Neural cell (in vitro differentiated cells): Measurements from ENCODE around the gene TADA2B. TPM values are rescaled to one million over a fixed set of nuclear protein-coding genes. Genes with fewer than 3 reads are reported as not detected.

Experiments used
- H2AFZ ChIP-seq: fragments of 200-600, 300-800 bp; sonication (generic), shearing (Covaris generic); 2 replicates; pipeline ENCODE4 v1.6.0; 2014; ENCODE audit warnings: low read depth, mild to moderate bottlenecking, antibody characterized with exemption, low read length, moderate library complexity
- H3F3A ChIP-seq: fragments of 200-600 bp; shearing (Covaris generic); 2 replicates; pipeline ENCODE4 v1.6.1; 2016; ENCODE audit warnings: mild to moderate bottlenecking, moderate library complexity, mixed read lengths, antibody characterized with exemption, low read length; ENCODE audit not compliant: insufficient read depth, poor library complexity, severe bottlenecking
- H3K27ac ChIP-seq: fragments of 200-600, 300-800 bp; sonication (generic), shearing (Covaris generic); 2 replicates; pipeline ENCODE4 v1.5.1; 2014; ENCODE audit warnings: mild to moderate bottlenecking, low read length, moderate library complexity
- H3K27me3 ChIP-seq: fragments of 300-800, 200-600 bp; sonication (generic), shearing (Covaris generic); 2 replicates; pipeline ENCODE4 v1.6.0; 2014; ENCODE audit warnings: mild to moderate bottlenecking, low read depth, low read length, moderate library complexity; ENCODE audit not compliant: insufficient read depth
- H3K36me3 ChIP-seq: fragments of 300-800, 200-600 bp; sonication (generic), shearing (Covaris generic); 2 replicates; pipeline ENCODE4 v1.5.1; 2014; ENCODE audit warnings: mild to moderate bottlenecking, antibody characterized with exemption, low read length, moderate library complexity; ENCODE audit not compliant: insufficient read depth
- H3K4me2 ChIP-seq: fragments of 300-800, 200-600 bp; sonication (generic), shearing (Covaris generic); 2 replicates; pipeline ENCODE4 v1.6.0; 2014; ENCODE audit warnings: mild to moderate bottlenecking, low read length
- H3K4me3 ChIP-seq: fragments of 300-800, 200-600 bp; sonication (generic), shearing (Covaris generic); 2 replicates; pipeline ENCODE4 v1.5.1; 2014; ENCODE audit warnings: mild to moderate bottlenecking, low read length, moderate library complexity
- H3K79me2 ChIP-seq: fragments of 200-600 bp; shearing (Covaris generic); replicated peaks from 2 replicates; pipeline ENCODE4 v1.6.0; 2014; ENCODE audit warnings: mild to moderate bottlenecking, low read length, moderate library complexity; ENCODE audit not compliant: insufficient read depth
- H3K9ac ChIP-seq: fragments of 300-800, 200-600 bp; sonication (generic), shearing (Covaris generic); 2 replicates; pipeline ENCODE4 v1.6.1; 2016; ENCODE audit warnings: mild to moderate bottlenecking, low read length, mixed read lengths
- H3K9me2 ChIP-seq: fragments of 200-600 bp; shearing (Covaris generic); 2 replicates; pipeline ENCODE4 v1.6.1; 2016; ENCODE audit warnings: mild to moderate bottlenecking, low read length, mixed read lengths; ENCODE audit not compliant: insufficient read depth
- H3K9me3 ChIP-seq: fragments of 200-600, 300-800 bp; sonication (generic), shearing (Covaris generic); 2 replicates; pipeline ENCODE4 v1.6.1; 2016; ENCODE audit warnings: mild to moderate bottlenecking, mixed run types, low read length, moderate library complexity, mixed read lengths
- H4K20me1 ChIP-seq: fragments of 200-600 bp; shearing (Covaris generic); 2 replicates; pipeline ENCODE4 v1.6.1; 2016; ENCODE audit warnings: mild to moderate bottlenecking, mixed run types; ENCODE audit not compliant: insufficient read depth
- EP300 ChIP-seq: fragments of 450-650 bp; conservative IDR thresholded peaks from 2 replicates; pipeline ENCODE4 v1.6.1; 2014; ENCODE audit warnings: antibody characterized with exemption, mild to moderate bottlenecking, moderate library complexity; ENCODE audit not compliant: poor library complexity, severe bottlenecking
- EZH2 ChIP-seq: fragments of 200-600, 300-800 bp; shearing (Covaris generic), sonication (generic); IDR thresholded peaks from 2 replicates; pipeline ENCODE4 v1.6.1; 2014; ENCODE audit warnings: antibody characterized with exemption, low read length, borderline replicate concordance, mild to moderate bottlenecking; ENCODE audit not compliant: insufficient read depth, poor library complexity, severe bottlenecking
- MXI1 ChIP-seq: fragments of 450-650 bp; conservative IDR thresholded peaks from 2 replicates; pipeline ENCODE4 v1.6.1; 2014; ENCODE audit warnings: antibody characterized with exemption, mild to moderate bottlenecking; ENCODE audit not compliant: poor library complexity, severe bottlenecking
- POLR2AphosphoS5 ChIP-seq: IDR thresholded peaks from 2 replicates; pipeline ENCODE4 v1.6.1; 2012
- RAD21 ChIP-seq: fragments of 450-650 bp; conservative IDR thresholded peaks from 2 replicates; pipeline ENCODE4 v1.6.1; 2014; ENCODE audit warnings: antibody characterized with exemption, mild to moderate bottlenecking, moderate library complexity
- SMC3 ChIP-seq: fragments of 450-650 bp; conservative IDR thresholded peaks from 2 replicates; pipeline ENCODE4 v1.6.1; 2014; ENCODE audit warnings: antibody characterized with exemption, mild to moderate bottlenecking, moderate library complexity; ENCODE audit not compliant: poor library complexity
- TAF1 ChIP-seq: IDR thresholded peaks from 2 replicates; pipeline ENCODE4 v1.6.1; 2012; ENCODE audit warnings: low read depth
- polyA plus RNA-seq: library from polyadenylated mRNA; depleted of rRNA; stranded (reverse); fragments of >200 nt; gene quantifications from 2 replicates; pipeline ENCODE4 v1.2.3, GENCODE V29; 2014
- TF ChIP-seq, protein P1 (sequence below): IDR thresholded peaks from 2 replicates; pipeline ENCODE4 v1.6.1; 2012; ENCODE audit warnings: borderline replicate concordance
- TF ChIP-seq, protein P2 (sequence below): fragments of 450-650 bp; IDR thresholded peaks from 2 replicates; pipeline ENCODE4 v1.5.1; 2014; ENCODE audit warnings: antibody characterized with exemption, mild to moderate bottlenecking, moderate library complexity; ENCODE audit not compliant: poor library complexity, severe bottlenecking

Gene TADA2B
- polyA plus RNA-seq, 1 donor from 2014 or later, result 13.9 TPM

DNA sequence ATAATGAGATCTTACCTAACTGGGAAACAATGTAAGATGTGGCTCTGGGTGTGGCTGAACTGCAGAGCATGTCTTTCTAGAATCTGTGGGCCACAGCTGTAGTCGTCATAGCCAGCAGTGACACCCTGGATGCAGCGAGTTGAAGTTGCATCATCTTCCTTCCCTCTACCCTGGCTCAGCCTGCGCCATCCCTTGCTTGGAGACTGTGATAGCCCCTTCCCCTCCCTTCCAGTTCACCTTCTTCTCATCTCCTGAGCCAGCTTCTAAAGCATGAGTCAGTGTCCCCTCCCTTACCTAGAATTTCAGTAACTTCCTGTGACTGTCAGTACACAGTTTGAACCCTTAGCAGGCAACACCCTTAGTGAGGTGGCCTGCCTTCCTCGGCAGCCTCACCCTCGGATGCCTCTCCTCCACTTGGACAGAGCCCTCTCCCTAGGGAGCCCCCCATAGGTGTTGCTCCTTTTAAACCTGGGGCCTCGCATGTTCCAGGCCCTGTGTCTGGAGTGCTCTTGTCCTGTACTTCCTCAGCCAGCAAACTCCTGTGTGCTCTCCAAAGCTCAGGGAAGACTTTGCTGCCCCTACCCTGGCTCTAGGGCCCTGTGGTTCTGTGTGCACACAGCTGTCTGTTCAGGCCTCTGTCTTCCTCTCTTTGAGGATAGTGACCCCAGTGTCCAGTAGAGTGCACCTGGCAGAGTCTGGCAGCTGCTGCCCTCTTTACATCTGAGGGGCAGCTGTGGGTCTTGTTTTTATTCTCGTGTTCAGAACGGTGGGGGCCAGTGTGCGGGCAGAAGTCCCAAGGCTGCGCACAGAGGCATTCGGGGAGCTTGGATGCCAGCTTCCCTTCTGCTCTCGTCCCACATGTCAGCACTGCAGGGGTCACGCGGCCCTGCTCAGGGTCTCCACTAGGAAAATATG lies 43.7 kb upstream of the TADA2B start:
- no peaks in the 10 kb centered on the region for H3F3A ChIP-seq
- no peak overlapping the region for H3K9ac ChIP-seq
- no peaks in the 10 kb centered on the region for H3K27me3 ChIP-seq
- no peak overlapping the region for H2AFZ ChIP-seq
- TF ChIP-seq EP300 (no peak), EZH2 (no peak), TAF1 (no peak), RAD21 (no peak), MXI1 (no peak), POLR2AphosphoS5 (no peak), SMC3 (no peak)
- TF ChIP-seq, protein P1, sequence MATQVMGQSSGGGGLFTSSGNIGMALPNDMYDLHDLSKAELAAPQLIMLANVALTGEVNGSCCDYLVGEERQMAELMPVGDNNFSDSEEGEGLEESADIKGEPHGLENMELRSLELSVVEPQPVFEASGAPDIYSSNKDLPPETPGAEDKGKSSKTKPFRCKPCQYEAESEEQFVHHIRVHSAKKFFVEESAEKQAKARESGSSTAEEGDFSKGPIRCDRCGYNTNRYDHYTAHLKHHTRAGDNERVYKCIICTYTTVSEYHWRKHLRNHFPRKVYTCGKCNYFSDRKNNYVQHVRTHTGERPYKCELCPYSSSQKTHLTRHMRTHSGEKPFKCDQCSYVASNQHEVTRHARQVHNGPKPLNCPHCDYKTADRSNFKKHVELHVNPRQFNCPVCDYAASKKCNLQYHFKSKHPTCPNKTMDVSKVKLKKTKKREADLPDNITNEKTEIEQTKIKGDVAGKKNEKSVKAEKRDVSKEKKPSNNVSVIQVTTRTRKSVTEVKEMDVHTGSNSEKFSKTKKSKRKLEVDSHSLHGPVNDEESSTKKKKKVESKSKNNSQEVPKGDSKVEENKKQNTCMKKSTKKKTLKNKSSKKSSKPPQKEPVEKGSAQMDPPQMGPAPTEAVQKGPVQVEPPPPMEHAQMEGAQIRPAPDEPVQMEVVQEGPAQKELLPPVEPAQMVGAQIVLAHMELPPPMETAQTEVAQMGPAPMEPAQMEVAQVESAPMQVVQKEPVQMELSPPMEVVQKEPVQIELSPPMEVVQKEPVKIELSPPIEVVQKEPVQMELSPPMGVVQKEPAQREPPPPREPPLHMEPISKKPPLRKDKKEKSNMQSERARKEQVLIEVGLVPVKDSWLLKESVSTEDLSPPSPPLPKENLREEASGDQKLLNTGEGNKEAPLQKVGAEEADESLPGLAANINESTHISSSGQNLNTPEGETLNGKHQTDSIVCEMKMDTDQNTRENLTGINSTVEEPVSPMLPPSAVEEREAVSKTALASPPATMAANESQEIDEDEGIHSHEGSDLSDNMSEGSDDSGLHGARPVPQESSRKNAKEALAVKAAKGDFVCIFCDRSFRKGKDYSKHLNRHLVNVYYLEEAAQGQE, result no peak
- TF ChIP-seq, protein P2, sequence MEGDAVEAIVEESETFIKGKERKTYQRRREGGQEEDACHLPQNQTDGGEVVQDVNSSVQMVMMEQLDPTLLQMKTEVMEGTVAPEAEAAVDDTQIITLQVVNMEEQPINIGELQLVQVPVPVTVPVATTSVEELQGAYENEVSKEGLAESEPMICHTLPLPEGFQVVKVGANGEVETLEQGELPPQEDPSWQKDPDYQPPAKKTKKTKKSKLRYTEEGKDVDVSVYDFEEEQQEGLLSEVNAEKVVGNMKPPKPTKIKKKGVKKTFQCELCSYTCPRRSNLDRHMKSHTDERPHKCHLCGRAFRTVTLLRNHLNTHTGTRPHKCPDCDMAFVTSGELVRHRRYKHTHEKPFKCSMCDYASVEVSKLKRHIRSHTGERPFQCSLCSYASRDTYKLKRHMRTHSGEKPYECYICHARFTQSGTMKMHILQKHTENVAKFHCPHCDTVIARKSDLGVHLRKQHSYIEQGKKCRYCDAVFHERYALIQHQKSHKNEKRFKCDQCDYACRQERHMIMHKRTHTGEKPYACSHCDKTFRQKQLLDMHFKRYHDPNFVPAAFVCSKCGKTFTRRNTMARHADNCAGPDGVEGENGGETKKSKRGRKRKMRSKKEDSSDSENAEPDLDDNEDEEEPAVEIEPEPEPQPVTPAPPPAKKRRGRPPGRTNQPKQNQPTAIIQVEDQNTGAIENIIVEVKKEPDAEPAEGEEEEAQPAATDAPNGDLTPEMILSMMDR, result no peak
- H3K4me3 ChIP-seq, result no peak overlapping the region
- no peaks in the 10 kb centered on the region for H3K9me3 ChIP-seq
- H4K20me1 ChIP-seq, result no peaks in the 10 kb centered on the region
- H3K27ac ChIP-seq, result no peak overlapping the region
- H3K79me2 ChIP-seq, result no peaks in the 10 kb centered on the region
- H3K9me2 ChIP-seq, result no peaks in the 10 kb centered on the region
- no peak overlapping the region for H3K4me2 ChIP-seq
- no peaks in the 10 kb centered on the region for H3K36me3 ChIP-seq

DNA sequence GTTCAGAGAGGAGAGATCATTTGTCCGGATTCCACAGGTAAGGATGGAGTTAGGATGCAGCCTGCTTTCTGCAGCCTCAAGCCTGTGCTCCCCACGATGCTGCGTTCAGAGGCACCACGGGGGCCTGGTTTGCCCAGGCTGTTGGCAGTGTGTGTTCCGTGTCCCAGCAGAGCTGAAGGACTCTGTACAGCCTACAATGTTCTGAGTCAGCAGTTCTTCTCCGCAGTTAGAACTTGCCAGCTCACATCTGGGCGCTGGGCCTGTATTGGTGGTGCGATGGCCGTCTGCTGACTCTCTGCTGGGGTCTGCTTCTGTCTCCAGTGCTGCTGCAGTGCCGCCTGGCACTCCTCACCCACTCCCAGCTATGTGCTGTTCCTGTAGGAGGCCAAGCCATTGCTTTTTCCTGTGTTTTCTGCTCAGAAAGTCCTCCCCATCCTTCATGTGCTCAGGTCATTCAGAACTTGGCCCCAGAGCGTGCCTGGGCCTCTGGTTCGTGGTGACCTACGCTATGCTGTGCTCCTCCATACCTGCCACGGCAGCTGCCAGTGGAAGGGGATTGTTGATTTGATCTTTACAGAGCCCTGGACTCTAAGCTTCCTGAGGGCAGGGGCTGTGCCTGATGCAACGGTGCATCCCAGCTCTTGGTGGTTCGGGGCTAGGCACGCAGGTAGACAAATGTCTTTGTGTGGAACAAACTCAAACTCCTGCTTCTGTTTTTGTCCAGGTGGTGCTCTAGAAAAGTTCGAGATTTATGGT lies 42.6 kb upstream of the TADA2B start:
- Histone ChIP-seq H2AFZ (no peak overlapping the region), H3K36me3 (no peaks in the 10 kb centered on the region), H3K4me3 (no peak overlapping the region), H3K4me2 (no peak overlapping the region), H3K9ac (no peak overlapping the region), H3K9me2 (no peaks in the 10 kb centered on the region), H3K79me2 (no peaks in the 10 kb centered on the region), H3K9me3 (no peaks in the 10 kb centered on the region), H3F3A (no peaks in the 10 kb centered on the region), H3K27me3 (no peaks in the 10 kb centered on the region), H4K20me1 (no peaks in the 10 kb centered on the region), H3K27ac (no peak overlapping the region)
- no peak for TF ChIP-seq EZH2
